HepG2 (cell line): ENCODE measurements around the gene SOBP. TPM values are rescaled to one million over a fixed set of nuclear protein-coding genes. Genes with fewer than 3 reads are reported as not detected.

Source experiments
- ATAC-seq: fragments of 200-7000 bp; cut with Tn5 transposase; 3 replicates; pipeline ENCODE4 v1.9.1; 2020; ENCODE audit warnings: mild to moderate bottlenecking, moderate library complexity
- BruUV-seq: library from RNA; stranded (reverse); fragments of 400-500 nt; replicated peaks from 2 replicates; lab custom pipeline; 2021; lab: Mats Ljungman, UMichigan
- CTCF ChIA-PET: fragments of 300-600 bp; formaldehyde crosslinking; extraction: SDS; loops from one replicate; lab custom pipeline; 2021; ENCODE audit warnings: low total read pairs, inconsistent platforms, low intra/inter-chr PET ratio; lab: Yijun Ruan, JAX
- POLR2A ChIA-PET: fragments of 350-600 bp; sonication (Branson Sonifier 250); formaldehyde crosslinking; loops from one replicate; lab custom pipeline; 2020; ENCODE audit warnings: antibody characterized with exemption, inconsistent platforms; lab: Yijun Ruan, JAX
- DNase-seq: peaks from one replicate; pipeline ENCODE4 v3.0.0-alpha.2; 2015; ENCODE audit warnings: low spot score
- FAIRE-seq: peaks from 3 replicates; lab custom pipeline; 2011; peaks lifted over from hg19 to GRCh38; lab: Jason Lieb, UNC
- H2AFZ ChIP-seq: one replicate; pipeline ENCODE4 v1.6.1; 2011; ENCODE audit warnings: low read length, inconsistent platforms
- H3K27ac ChIP-seq: fragments of 300-600 bp; 3 replicates; pipeline ENCODE4 v1.8.0; 2011; ENCODE audit warnings: mixed run types, mild to moderate bottlenecking, mixed read lengths, low read length, inconsistent platforms; ENCODE audit not compliant: insufficient read depth; ENCODE audit errors: extremely low read length
- H3K27me3 ChIP-seq, 2 experiments: fragments of 200-600 bp in 1 of 2; 2 replicates in 1 of 2; 3 replicates in 1 of 2; pipeline versions ENCODE4 v1.6.0 to v1.8.0; 2011; ENCODE audit warnings: low read length in 2 of 2, mild to moderate bottlenecking in 2 of 2, moderate library complexity in 2 of 2, inconsistent platforms in 1 of 2; ENCODE audit not compliant: insufficient read depth in 2 of 2, control insufficient read depth in 1 of 2
- H3K36me3 ChIP-seq, 2 experiments: fragments of 200-600 bp in 1 of 2; replicated peaks in 1 of 2; 2 replicates in 1 of 2; 3 replicates in 1 of 2; pipeline versions ENCODE4 v1.5.1 to v1.8.0; 2011; ENCODE audit warnings: low read length in 2 of 2, inconsistent platforms in 1 of 2; ENCODE audit not compliant: insufficient read depth in 2 of 2, control insufficient read depth in 1 of 2
- H3K4me1 ChIP-seq: 2 replicates; pipeline ENCODE4 v1.5.1; 2012; ENCODE audit warnings: low read length, inconsistent platforms; ENCODE audit not compliant: insufficient read depth
- H3K4me2 ChIP-seq: 2 replicates; pipeline ENCODE4 v1.6.0; 2011; ENCODE audit warnings: low read depth, low read length, inconsistent platforms
- H3K4me3 ChIP-seq, 3 experiments: fragments of 200-600 bp in 1 of 3; sonication (generic), shearing (Covaris generic) in 1 of 3; replicated peaks in 1 of 3; 2 replicates each; pipeline ENCODE4 v1.5.1; 2011 to 2016; ENCODE audit warnings: low read length in 3 of 3, inconsistent platforms in 2 of 3, low read depth in 2 of 3, mild to moderate bottlenecking in 2 of 3, control low read depth in 1 of 3, mixed read lengths in 1 of 3; ENCODE audit not compliant: insufficient read depth in 1 of 3
- H3K79me2 ChIP-seq: one replicate; pipeline ENCODE4 v1.6.1; 2011; ENCODE audit warnings: low read length, inconsistent platforms; ENCODE audit not compliant: insufficient read depth
- H3K9ac ChIP-seq: 2 replicates; pipeline ENCODE4 v1.6.0; 2011; ENCODE audit warnings: mild to moderate bottlenecking, low read depth, low read length, inconsistent platforms; ENCODE audit not compliant: insufficient read depth
- H3K9me3 ChIP-seq: 2 replicates; pipeline ENCODE4 v1.5.1; 2012; ENCODE audit warnings: mild to moderate bottlenecking, low read length
- H4K20me1 ChIP-seq: 2 replicates; pipeline ENCODE4 v1.6.0; 2011; ENCODE audit warnings: inconsistent platforms, mild to moderate bottlenecking, low read length, moderate library complexity; ENCODE audit not compliant: insufficient read depth
- ARID2 ChIP-seq: sonication (generic); formaldehyde crosslinking; IDR thresholded peaks from 2 replicates; pipeline ENCODE4 v1.8.1; 2022; ENCODE audit warnings: mild to moderate bottlenecking, missing genetic modification reagents, borderline replicate concordance
- FOXM1 ChIP-seq: sonication (generic); formaldehyde crosslinking; IDR thresholded peaks from 2 replicates; pipeline ENCODE4 v1.5.0; 2020; ENCODE audit warnings: missing genetic modification reagents
- GTF2F1 ChIP-seq: fragments of 150-350 bp; IDR thresholded peaks from 2 replicates; pipeline ENCODE4 v1.6.1; 2014; ENCODE audit warnings: low read length
- KAT7 ChIP-seq: IDR thresholded peaks from 2 replicates; pipeline ENCODE4 v1.6.1; 2018; ENCODE audit warnings: borderline replicate concordance, missing compliant biosample characterization
- RBFOX2 ChIP-seq: fragments of 200-400 bp; formaldehyde crosslinking; IDR thresholded peaks from 2 replicates; pipeline ENCODE4 v1.6.1; 2017; ENCODE audit warnings: low read depth, mild to moderate bottlenecking, low read length
- SIX4 ChIP-seq: sonication (generic); formaldehyde crosslinking; IDR thresholded peaks from 2 replicates; pipeline ENCODE4 v1.4.0; 2020; ENCODE audit warnings: missing genetic modification reagents
- ZFP82 ChIP-seq: sonication (generic); formaldehyde crosslinking; IDR thresholded peaks from 2 replicates; pipeline ENCODE4 v1.5.1; 2020; ENCODE audit warnings: mild to moderate bottlenecking, missing genetic modification reagents, borderline replicate concordance
- ZNF34 ChIP-seq: sonication (generic); formaldehyde crosslinking; IDR thresholded peaks from 2 replicates; pipeline ENCODE4 v1.4.0; 2020; ENCODE audit warnings: mild to moderate bottlenecking, missing genetic modification reagents, borderline replicate concordance
- ZSCAN31 ChIP-seq: sonication (generic); formaldehyde crosslinking; IDR thresholded peaks from 2 replicates; pipeline ENCODE4 v1.5.0; 2020; ENCODE audit warnings: low read depth, mild to moderate bottlenecking, missing genetic modification reagents
- WGBS: methylation state at CpG from one replicate; pipeline ENCODE4 v1.1.6; 2017; ENCODE audit warnings: low lambda C conversion rate; 5-methylcytosine and 5-hydroxymethylcytosine counted together
- in situ Hi-C: cut with HindIII; loops from 2 replicates; pipeline ENCODE4 v1.10.0; 2017; ENCODE audit warnings: low pct_unique_long_range_greater_than_20kb; ENCODE audit not compliant: extremely low pct_ligation_motif_present
- intact Hi-C: fragments of 100-400 bp; cut with micrococcal nuclease; formaldehyde crosslinking; loops from one replicate; pipeline ENCODE4 v1.10.0; 2022; ENCODE audit not compliant: unreplicated experiment
- polyA plus RNA-seq, 8 experiments: library from polyadenylated mRNA; depleted of rRNA in 3 of 8; stranded (reverse) in 7 of 8; unstranded in 1 of 8; fragments of >200 nt; fragmentation: Illumina TruSeq in 4 of 8; extraction: Trizol in 4 of 8; gene quantifications; 2 replicates each; pipeline versions ENCODE4 v1.2.1 to v1.2.3, GENCODE V29; 2011 to 2016; ENCODE audit warnings: low read depth in 4 of 8, missing spikeins in 1 of 8, mixed read lengths in 1 of 8; ENCODE audit not compliant: insufficient read depth in 1 of 8
- total RNA-seq, 5 experiments: library from RNA; depleted of rRNA; stranded (reverse); fragments of >200 nt; fragmentation: Illumina TruSeq; extraction: Trizol; gene quantifications; 2 replicates each; pipeline ENCODE4 v1.2.3, GENCODE V29; 2016; ENCODE audit warnings: low read depth in 1 of 5
- TF ChIP-seq, protein P1 (sequence below): sonication (generic); formaldehyde crosslinking; IDR thresholded peaks from 2 replicates; pipeline ENCODE4 v1.4.0; 2020; ENCODE audit warnings: missing genetic modification reagents
- TF ChIP-seq, protein P2 (sequence below): sonication (generic); formaldehyde crosslinking; IDR thresholded peaks from 2 replicates; pipeline ENCODE4 v1.4.0; 2020; ENCODE audit warnings: missing genetic modification reagents, borderline replicate concordance

SOBP gene
- total and polyA plus RNA-seq, 2 of the 13 experiments (the other 11 are each of a cell fraction or from before 2014, with no cell fraction given), result 1.5 to 6.9 TPM

DNA sequence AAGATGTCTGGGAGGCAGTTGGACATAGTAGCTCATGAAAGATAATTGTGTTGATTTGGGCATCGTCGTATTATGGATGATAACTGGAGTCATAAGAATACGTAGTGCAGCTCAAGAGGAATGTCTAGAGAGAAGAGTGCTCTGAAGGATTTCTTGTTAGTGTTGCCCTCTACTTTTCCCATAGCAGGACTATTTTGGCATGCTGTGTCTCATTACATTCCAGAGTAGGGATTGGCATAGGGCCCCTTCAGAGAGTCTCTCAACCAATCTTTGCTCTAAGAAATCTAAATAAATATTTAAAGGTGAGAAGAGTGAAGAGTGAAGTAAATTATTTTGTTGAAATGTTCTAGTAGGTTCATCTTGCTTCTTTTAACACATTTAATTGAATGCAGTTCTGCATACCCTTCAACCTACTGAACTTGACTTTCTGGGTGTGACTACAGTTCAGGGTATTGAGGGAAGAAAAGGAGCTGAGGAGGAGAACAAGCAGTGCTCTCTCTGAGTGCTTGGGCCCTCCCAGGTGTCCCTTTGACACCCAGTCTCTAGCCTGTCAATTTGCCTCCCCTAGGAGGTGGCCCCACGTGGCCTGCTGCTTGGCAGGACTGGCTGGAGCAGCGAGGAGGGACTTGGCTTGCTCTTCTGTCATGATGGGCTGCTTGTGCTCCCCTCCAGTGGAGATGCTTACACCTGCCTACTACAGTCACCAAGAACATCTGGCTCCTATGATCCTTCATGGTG is 33.3 kb downstream of the SOBP start (continued):
- TF ChIP-seq, protein P1, sequence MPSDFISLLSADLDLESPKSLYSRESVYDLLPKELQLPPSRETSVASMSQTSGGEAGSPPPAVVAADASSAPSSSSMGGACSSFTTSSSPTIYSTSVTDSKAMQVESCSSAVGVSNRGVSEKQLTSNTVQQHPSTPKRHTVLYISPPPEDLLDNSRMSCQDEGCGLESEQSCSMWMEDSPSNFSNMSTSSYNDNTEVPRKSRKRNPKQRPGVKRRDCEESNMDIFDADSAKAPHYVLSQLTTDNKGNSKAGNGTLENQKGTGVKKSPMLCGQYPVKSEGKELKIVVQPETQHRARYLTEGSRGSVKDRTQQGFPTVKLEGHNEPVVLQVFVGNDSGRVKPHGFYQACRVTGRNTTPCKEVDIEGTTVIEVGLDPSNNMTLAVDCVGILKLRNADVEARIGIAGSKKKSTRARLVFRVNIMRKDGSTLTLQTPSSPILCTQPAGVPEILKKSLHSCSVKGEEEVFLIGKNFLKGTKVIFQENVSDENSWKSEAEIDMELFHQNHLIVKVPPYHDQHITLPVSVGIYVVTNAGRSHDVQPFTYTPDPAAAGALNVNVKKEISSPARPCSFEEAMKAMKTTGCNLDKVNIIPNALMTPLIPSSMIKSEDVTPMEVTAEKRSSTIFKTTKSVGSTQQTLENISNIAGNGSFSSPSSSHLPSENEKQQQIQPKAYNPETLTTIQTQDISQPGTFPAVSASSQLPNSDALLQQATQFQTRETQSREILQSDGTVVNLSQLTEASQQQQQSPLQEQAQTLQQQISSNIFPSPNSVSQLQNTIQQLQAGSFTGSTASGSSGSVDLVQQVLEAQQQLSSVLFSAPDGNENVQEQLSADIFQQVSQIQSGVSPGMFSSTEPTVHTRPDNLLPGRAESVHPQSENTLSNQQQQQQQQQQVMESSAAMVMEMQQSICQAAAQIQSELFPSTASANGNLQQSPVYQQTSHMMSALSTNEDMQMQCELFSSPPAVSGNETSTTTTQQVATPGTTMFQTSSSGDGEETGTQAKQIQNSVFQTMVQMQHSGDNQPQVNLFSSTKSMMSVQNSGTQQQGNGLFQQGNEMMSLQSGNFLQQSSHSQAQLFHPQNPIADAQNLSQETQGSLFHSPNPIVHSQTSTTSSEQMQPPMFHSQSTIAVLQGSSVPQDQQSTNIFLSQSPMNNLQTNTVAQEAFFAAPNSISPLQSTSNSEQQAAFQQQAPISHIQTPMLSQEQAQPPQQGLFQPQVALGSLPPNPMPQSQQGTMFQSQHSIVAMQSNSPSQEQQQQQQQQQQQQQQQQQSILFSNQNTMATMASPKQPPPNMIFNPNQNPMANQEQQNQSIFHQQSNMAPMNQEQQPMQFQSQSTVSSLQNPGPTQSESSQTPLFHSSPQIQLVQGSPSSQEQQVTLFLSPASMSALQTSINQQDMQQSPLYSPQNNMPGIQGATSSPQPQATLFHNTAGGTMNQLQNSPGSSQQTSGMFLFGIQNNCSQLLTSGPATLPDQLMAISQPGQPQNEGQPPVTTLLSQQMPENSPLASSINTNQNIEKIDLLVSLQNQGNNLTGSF (CRISPR knock-in tag), result no peak
- TF ChIP-seq, all 625 proteins: peak for 0

DNA sequence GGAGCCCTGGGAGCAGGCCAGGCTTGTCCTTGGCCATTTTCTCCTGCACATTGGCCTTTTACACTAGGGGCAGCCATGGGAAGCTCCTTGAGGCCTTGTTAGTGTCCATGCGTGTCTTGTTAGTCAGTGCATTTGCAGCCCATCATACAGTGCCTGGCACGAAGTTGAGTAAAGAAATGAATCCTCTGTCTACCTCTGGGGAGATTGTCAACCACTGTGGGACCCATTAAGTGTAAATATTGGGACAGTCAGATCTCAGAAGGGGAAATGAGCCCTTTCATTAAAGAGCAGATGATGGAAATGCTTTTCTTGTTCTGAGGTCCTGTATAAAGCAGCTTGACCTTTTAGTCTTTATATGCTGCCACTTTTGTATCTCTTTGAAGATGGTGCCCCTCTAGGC is 33.9 kb downstream of the SOBP start:
- Histone ChIP-seq H3K79me2 (peaks cover 4% of the 10 kb centered on the region), H3K4me2 (no peak overlapping the region), H3K9ac (no peak overlapping the region), H3K4me3 (no peak overlapping the region), H3K27me3 (no peaks in the 10 kb centered on the region), H3K9me3 (no peaks in the 10 kb centered on the region), H2AFZ (no peak overlapping the region), H3K36me3 (peaks cover 5 to 20% of the 10 kb centered on the region in 2 experiments; a peak in 3 of 5 replicates), H3K27ac (no peak overlapping the region), H3K4me1 (no peaks in the 10 kb centered on the region), H4K20me1 (no peaks in the 10 kb centered on the region)
- intact Hi-C loops, result no loop called here
- FAIRE-seq, result no peak
- BruUV-seq, result no TSS peak
- ChIA-PET CTCF (no interaction called here), POLR2A (no interaction called here)
- in situ Hi-C loops, result no loop called here
- DNase-seq, result no peak
- 92% methylated on average over 2 of the region's 2 CpGs for WGBS
- no peak for ATAC-seq
- no peak for TF ChIP-seq ZSCAN31
- TF ChIP-seq KAT7 (CRISPR knock-in tag), result no peak
- no peak for TF ChIP-seq ZNF34 (CRISPR knock-in tag)
- no peak for TF ChIP-seq RBFOX2
- no peak for TF ChIP-seq FOXM1 (CRISPR knock-in tag)
- TF ChIP-seq ZFP82 (CRISPR knock-in tag), result no peak
- no peak for TF ChIP-seq SIX4
- TF ChIP-seq GTF2F1, result no peak
- TF ChIP-seq, protein P2, sequence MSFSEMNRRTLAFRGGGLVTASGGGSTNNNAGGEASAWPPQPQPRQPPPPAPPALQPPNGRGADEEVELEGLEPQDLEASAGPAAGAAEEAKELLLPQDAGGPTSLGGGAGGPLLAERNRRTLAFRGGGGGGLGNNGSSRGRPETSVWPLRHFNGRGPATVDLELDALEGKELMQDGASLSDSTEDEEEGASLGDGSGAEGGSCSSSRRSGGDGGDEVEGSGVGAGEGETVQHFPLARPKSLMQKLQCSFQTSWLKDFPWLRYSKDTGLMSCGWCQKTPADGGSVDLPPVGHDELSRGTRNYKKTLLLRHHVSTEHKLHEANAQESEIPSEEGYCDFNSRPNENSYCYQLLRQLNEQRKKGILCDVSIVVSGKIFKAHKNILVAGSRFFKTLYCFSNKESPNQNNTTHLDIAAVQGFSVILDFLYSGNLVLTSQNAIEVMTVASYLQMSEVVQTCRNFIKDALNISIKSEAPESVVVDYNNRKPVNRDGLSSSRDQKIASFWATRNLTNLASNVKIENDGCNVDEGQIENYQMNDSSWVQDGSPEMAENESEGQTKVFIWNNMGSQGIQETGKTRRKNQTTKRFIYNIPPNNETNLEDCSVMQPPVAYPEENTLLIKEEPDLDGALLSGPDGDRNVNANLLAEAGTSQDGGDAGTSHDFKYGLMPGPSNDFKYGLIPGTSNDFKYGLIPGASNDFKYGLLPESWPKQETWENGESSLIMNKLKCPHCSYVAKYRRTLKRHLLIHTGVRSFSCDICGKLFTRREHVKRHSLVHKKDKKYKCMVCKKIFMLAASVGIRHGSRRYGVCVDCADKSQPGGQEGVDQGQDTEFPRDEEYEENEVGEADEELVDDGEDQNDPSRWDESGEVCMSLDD (CRISPR knock-in tag), result no peak
- no peak for TF ChIP-seq ARID2 (CRISPR knock-in tag)
